LNCAP (cell line): ENCODE data around the gene DPP4.

ENCODE experiments used
- TF ChIP-seq, protein P1 (sequence below): fragments of 450-650 bp; IDR thresholded peaks from 2 replicates; pipeline ENCODE4 v1.5.1; 2017; ENCODE audit warnings: mild to moderate bottlenecking

The DPP4 gene

DNA sequence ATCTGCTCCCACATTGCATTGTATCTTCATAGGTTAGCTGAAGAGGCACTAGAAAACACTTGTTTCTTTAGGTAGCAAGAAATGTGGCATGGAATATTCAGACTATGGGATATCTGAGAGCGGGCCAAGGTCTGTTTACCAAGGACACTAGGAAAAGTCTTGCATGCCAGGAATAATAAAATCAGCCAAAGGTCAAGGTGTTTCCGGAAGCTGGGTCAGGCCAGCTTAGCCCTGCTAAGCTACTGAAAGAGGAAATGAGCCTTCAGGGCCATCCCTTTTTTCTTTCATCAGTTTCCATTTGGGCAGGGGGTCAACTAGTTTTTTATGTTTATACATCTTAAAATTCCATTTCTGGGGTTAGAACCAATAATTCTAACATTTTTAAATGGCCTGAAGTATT lies 101.1 kb downstream of the DPP4 start:
- TF ChIP-seq, protein P1, sequence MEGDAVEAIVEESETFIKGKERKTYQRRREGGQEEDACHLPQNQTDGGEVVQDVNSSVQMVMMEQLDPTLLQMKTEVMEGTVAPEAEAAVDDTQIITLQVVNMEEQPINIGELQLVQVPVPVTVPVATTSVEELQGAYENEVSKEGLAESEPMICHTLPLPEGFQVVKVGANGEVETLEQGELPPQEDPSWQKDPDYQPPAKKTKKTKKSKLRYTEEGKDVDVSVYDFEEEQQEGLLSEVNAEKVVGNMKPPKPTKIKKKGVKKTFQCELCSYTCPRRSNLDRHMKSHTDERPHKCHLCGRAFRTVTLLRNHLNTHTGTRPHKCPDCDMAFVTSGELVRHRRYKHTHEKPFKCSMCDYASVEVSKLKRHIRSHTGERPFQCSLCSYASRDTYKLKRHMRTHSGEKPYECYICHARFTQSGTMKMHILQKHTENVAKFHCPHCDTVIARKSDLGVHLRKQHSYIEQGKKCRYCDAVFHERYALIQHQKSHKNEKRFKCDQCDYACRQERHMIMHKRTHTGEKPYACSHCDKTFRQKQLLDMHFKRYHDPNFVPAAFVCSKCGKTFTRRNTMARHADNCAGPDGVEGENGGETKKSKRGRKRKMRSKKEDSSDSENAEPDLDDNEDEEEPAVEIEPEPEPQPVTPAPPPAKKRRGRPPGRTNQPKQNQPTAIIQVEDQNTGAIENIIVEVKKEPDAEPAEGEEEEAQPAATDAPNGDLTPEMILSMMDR = no peak

DNA sequence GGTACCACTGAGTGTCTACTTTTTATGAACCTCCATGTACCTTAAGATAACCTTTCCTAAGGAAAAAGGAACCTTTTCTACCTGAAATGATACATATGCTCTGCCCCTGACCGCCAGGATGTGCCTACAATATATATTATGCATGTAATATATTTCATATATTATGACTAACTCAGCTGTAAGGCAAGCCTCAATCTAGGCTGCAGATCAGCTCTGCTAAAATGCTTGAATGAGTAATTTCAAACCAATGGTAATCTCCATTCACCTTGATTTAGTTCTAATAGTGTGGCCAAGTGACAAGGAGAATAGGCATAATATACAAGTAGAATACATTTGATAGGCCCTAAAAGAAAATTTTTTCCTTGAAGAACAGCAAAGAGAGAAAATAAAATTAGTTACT lies 101.8 kb downstream of the DPP4 start:
- TF ChIP-seq, protein P1 = no peak

DNA sequence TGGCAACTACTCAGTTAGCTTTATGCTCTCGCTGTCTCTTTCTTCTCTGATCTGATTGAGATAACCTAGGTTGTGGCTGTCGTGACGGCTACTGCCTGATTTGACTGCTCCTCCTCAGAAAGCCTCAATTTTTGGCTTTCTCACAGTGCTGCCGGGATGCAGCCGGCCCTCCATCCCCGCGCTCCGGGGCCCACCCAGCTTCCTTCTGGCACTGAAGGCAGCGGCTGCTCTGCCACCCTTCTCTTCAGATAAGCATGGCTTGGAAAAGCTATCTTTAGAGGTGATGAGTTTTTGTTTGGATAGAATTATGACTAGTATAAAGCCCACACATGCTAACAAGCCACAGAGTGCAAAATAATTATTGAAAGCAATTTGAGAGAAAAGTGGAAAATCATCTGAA lies 102.5 kb downstream of the DPP4 start:
- TF ChIP-seq, protein P1 = no peak

DNA sequence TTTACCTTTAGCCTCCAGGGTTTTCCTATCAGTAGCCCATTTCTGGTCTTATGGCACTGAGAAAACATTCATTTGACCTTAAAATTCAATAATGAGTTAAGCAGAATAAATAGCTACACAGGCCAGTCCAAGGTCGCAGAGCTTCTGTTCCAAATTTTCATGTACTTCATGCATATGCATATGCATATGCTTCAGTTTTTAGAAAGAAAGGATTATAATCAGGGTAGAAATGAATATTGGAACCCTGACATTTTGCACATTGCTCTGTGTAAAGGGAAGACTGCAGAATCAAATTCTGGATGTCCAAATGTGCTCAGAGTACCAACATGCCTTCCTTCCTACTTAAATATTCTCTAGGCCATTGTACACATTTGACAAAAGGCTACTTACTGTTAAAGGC lies 104.9 kb downstream of the DPP4 start:
- TF ChIP-seq, protein P1 = no peak

GRCh38 chr2:161965994-161966393 lies 108.0 kb downstream of the DPP4 start:
- TF ChIP-seq, protein P1 = no peak

DNA sequence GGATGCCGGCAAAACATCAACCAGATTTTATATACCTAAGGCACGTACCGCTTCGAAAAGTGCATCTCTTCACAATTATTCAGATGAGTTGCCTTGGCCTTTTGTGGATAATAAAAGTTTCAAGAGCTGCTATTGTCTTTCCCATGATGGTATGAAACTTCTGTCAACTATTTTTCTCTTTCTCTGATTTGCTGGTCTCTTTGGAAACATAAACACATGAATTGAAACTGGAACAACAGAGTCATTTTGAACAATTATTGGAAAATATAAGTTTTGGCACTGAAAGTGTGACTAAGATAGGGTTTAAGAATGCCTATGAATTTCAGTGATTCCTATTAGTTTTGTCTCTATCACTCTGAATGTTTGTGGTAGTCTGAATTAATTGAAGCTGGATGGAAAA lies 109.9 kb downstream of the DPP4 start:
- TF ChIP-seq, protein P1 = no peak

DNA sequence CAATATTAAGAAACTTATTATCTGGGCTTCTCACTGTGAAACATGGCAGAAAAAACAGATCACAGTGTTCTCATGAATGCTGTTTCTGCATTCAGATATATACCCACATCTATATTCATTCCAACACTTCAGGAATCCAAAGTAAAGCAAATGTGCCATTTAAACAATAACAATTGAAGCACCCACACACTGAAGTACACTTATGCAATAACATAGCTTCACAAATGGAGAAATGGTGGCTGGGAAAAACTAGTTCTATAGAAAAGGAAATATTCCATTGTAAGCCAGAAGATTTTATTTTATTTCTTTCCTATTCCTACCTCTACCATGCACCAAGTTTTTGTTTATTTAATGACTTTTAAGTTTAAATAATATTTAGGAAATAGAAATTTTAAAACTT lies 111.9 kb downstream of the DPP4 start:
- TF ChIP-seq, protein P1 = no peak

- TF ChIP-seq, protein P1 = no peak
Observed at GRCh38 chr2:161961061-161961460, 113.0 kb downstream of the DPP4 start.
